ENCODE data around the gene SESN1.
"Not testable (repeated sequence)": the region's sequence is repeated elsewhere in the genome, so short reads cannot be mapped to it uniquely, and the experiment has no call there.

SESN1 gene

DNA sequence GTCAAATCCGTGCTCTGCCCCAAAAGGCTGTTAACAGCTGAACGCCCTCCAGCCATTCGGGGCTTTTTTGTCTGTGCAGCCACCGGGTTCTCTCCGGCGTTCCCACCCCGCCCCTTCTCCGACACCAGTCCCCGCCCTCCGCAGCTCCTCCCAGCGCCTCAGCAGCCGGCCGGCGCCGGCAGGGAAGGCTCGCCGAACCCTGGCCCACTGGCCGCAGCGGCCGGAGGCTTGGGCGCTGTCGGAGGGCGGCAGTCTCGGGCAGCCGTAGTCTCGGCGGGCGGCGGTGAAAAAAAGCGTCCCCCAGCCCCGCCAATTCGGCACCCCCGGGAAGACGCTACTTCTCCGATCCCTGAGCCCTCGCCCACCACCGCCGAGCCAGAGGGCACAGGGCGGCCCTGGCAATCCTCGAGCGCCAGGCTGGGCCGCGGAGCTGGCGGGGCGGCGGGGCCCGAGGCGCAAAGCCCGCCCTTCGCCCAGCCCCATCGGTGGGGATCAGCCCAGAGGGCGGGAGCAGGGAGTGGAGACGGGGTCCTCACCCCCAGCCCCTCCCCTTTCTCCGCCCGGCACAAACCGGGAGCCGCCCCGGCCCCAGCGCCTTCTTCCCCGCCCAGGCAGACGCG, at the start of gene SESN1:
Gene SESN1 (minus strand): TSS at position 431 of the 620 bp plus-strand sequence. CDS start 773 bp downstream, outside the sequence.
- DNase-seq = peak; percentile 81

DNA sequence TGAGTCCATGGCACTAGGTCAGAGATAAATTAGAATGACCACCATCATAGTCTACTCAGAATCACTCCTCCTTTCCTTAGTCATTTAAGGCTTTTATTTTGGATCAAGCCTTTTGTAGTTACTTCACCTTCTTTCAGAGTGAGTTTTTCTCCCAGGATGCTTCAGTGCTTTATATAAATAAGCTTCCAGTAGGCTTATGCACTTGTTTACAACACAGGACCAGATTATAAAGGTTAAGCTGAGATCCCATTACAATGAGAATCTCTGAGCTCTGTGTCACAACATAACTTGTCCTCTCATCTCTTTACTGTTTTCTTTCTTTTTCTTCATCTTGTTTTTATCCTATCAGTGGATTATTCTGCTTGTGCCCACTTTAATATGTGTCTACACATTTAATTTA, 48.5 kb upstream of the SESN1 start:
- DNase-seq = no peak

DNA sequence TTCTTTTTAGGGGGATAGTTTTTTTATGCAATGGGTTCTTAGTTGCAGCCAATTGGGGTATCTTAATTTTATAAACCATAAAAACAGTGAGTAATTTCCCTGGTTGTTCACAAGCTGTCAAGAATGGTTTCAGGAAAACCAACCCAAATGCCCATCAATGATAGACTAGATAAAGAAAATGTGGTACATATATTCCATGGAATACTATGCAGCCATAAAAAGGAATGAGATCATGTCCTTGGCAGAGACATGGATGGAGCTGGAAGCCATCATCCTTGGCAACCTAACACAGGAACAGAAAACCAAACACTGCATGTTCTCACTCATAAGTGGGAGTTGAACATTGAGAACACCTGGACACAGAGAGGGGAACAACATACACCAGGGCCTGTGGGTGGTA, 47.4 kb upstream of the SESN1 start:
- DNase-seq = not testable (repeated sequence)

DNA sequence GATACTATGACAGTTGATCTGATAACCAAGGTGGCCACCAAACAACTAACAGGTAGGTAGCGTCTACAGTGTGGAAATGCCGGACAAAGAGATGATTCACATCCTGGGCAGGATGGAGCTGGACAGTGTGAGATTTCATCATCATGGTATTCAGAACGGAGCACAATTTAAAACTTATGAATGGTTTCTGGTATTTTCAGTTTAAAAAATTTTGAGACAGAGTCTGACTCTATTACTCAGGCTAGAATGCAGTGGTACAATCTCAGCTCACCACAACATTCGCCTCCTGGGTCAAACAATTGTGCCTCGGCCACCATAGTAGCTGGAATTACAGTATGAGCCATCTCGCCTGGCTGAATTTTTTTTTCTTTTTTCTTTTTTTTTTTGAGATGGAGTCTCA, 44.5 kb upstream of the SESN1 start:
- DNase-seq = no peak

DNA sequence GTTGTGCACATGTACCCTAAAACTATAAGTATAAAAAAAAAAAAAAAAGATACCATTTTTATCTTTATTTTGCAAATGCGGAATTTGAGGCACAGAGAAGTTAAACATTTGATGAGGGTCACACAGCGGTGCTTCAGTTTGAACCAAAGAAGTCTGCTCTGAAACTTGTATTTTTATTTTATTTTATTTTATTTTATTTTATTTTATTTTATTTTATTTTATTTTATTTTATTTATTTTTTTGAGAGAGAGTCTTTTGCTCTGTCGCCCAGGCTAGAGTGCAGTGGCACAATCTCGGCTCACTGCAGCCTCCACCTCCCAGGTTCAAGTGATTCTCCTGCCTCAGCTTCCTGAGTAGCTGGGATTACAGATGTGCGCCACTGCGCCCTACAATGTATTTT, 41.9 kb upstream of the SESN1 start:
- not testable (repeated sequence) for DNase-seq

DNA sequence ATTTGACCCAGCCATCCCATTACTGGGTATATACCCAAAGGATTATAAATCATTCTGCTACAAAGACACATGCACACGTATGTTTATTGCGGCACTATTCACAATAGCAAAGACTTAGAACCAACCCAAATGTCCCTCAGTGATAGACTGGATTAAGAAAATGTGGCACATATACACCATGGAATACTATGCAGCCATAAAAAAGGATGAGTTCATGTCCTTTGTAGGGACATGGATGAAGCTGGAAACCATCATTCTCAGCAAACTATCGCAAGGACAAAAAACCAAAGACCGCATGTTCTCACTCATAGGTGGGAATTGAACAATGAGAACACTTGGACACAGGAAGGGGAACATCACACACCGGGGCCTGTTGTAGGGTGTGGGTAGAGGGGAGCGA, 41.4 kb upstream of the SESN1 start:
- not testable (repeated sequence) for DNase-seq

DNA sequence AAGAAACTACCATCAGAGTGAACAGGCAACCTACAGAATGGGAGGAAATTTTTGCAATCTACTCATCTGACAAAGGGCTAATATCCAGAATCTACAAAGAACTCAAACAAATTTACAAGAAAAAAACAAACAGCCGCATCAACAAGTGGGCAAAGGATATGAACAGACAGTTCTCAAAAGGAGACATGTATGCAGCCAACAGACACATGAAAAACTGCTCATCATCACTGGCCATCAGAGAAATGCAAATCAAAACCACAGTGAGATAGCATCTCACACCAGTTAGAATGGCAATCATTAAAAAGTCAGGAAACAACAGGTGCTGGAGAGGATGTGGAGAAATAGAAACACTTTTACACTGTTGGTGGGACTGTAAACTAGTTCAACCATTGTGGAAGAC, 41.0 kb upstream of the SESN1 start:
- not testable (repeated sequence) for DNase-seq

DNA sequence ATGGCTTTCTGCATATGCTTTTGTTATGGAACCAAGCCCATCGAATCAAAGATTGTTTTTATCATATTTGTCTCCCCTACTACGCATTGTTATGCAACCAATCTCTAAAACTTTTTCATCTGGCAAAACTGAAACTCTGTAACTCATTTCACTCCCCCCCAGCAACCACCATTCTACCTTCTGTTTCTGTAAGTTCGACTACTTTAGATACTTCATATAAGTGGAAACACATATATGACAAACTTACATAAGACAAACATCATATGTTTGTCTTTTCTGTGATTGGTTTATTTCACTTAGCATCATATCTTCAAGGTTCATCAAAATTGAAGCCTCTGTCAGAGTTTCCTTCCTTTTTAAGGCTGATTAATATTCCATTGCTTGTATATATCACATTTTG, 35.4 kb upstream of the SESN1 start:
- no peak for DNase-seq

DNA sequence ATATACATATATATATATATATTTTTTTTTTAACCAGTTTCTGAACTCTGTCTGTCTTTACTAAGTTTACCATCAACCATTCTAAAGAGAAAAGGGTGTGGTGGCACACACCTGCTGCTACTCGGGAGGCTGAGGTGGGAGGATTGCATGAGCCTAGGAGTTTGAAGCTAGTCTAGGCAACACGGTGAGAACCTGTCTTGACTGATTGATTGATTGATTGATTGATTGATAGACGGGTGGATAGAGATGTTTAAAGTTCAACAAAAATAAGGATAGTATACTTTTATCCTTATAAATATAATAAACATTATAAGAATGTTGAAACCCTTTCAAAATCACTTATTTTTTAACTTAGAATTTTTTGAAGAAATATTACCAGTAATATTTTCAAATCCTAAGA, 30.9 kb upstream of the SESN1 start:
- no peak for DNase-seq

DNA sequence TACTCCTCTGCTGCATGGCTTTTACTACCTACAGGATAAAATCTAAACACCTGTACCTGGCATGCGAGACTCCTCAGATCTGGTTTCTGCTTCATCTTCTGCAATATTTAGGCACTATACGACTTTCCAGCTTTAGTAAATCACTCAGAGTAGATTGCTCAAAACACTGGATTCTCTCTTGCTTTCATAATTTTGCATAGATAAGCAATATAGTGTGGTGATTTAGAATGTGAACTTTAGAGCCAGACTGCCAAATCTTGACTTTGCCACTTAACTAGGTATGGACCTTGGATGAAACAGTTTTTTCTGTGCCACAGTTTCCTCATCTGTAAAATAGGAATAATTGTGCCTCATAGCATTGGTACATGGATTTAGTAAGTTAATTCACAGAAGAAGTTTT, 29.6 kb upstream of the SESN1 start:
- no peak for DNase-seq

DNA sequence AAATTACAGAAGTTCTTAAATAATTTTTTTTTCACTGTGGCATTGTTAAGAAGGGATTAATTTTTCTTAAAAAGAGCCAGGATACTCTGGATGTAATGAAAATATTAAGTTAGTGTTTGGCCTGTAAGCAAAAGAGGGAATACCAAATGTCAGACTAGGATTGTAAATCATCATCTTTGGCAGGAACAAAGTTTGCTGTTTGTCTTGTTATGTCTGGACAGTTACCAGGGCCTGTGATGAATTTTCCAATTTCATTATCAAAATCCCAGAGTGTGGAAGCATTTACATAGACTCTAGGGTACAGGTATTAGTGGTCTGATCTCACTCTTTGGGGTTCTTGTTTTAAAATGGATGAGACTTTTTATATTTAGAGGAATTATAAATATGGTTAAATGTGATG, 26.8 kb upstream of the SESN1 start:
- no peak for DNase-seq

DNA sequence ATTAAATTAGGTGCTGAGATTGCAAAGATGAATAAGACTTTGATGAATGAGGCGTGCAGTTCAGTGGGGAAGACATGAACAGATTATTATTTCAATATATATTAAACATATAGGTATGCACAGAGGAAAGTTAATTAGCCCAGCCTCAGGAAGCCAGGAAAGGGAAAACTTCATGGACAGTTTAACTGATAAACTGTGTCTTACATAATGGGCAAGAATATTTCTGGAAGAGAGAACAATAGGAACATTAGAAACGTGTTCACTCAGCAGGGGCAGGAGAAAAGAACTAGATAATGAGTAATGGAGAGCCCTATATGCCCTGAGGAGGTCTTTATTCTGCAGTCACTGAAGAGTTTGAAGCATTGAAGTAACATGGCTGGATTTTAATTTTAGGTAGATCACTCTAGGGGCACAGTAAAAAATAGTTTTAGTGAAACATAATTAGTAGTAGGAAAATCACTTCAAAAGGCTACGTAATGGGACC, 24.3 kb upstream of the SESN1 start:
- DNase-seq = no peak

DNA sequence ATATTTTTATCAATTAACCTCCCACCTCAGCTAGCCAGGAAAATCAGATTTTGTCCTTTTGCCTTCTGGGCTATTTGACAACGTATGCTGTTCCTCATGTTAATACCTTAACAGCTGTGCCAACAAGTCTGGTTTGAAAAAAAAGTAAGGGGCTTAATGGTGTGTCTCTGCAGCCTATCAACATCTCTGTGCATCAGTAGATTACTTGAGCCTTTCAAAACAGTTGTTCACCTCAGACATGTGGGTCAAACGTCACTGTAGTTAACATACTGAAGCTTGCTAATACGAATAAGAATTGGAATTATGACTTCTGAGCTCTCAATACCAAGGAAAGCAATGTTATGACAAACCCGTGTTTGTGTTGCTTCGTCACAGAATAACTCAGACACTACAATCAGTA, 23.7 kb upstream of the SESN1 start:
- DNase-seq = no peak

DNA sequence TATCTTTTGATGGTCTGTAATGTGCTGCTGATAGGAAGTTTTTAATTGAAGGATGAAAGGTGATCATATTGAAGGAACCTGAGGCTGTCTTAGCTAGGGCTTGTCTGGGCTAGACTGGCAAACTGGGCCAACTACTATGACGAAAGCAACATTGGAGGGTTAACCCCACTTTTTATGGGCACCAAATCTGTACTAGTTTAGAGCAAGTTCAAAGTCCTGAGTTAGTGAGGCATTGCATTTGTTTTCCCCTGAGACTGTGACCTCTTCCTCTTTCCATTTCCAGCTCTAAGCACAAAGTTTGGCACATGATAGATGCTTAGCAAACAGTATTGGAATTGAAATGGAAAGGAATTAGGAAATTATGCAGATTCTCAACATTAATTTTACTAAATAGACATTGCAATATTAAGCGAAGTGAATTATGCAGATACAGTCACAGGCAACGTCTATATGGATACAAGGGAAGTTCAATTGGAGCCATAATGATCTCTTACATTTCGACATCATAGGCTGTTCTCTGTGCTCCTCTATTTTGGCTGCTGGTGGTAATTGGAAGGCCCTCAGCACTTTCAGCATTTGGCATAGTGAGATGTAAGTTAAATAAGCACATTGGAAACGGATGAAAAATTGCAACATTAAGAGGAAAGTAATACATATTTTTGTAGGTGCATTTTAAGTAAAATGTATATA, 22.8 kb upstream of the SESN1 start:
- no peak for DNase-seq

DNA sequence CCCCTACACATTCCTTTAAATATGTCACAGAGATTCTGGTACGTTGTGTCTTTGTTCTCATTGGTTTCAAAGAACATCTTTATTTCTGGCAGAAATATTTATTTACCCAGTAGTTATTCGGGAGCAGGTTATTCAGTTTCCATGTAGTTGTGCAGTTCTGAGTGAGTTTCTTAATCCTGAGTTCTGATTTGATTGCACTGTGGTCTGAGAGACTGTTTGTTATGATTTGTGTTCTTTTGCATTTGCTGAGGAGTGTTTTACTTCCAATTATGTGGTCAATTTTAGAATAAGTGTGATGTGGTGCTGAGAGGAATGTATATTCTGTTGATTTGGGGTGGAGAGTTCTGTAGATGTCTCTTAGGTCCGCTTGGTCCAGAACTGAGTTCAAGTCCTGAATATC, 18.0 kb upstream of the SESN1 start:
- not testable (repeated sequence) for DNase-seq

DNA sequence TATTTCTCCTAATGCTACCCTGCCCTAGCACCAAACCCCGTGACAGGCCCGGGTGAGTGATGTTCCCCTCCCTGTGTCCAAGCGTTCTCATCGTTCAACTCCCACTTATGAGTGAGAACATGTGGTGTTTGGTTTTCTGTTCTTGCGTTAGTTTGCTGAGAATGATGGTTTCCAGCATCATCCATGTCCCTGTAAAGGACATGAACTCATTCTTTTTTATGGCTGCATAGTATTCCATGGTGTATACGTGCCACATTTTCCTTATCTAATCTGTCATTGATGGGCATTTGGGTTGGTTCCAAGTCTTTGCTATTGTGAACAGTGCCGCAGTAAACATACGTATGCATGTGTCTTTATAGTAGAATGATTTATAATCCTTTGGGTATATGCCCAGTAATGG, 15.0 kb upstream of the SESN1 start:
- not testable (repeated sequence) for DNase-seq

DNA sequence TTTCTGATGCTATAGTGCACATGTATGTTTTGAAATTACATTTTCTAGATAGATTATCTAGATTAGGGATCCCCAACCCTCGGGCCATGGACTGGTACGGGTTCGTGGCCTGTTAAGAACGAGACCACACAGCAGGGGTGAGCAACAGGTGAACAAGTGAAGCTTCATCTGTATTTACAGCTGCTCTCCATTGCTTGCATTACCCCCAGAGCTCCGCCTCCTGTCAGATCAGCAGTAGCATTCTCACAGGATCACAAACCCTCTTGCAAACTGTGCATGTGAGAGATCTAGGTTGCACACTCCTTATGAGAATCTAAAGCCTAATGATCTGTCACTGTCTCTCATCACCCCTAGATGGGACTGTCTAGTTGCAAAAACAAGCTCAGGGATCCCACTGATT, 11.0 kb upstream of the SESN1 start:
- DNase-seq = no peak

DNA sequence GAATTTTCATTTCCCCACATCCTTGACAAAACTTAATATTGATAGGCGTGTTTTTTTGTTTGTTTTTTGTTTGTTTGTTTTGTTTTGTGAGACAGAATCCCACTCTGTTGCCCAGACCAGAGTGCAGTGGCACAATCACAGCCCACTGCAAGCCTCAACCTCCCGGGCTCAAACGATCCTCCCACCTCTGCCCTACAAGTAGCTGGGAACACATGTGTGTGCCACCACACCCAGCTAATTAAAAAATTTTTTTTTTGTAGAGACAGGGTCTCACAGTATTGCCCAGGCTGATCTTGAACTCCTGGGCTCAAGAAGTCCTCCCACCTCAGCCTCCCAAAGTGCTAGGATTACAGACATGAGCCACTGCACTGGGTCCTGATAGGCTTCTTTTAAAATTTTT, 9.9 kb upstream of the SESN1 start:
- DNase-seq = no peak

DNA sequence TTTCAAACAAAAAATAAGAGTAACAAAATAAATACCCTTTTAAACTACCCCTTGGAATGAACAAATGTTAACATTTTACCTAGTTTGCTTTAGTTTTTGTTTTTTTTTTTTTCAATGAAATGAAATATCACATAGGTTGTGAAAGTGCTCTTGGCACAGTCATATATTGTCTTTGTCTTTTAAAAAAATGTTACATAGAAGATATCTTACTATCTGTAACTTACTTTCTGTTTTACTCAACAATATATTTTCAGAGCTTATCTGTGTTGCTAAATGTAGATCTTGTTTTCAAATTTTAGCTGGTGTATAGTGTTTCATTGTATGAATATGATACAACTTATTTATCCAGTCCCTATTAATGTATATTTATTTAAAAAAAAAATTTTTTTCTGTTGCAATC, 9.3 kb upstream of the SESN1 start:
- no peak for DNase-seq

DNA sequence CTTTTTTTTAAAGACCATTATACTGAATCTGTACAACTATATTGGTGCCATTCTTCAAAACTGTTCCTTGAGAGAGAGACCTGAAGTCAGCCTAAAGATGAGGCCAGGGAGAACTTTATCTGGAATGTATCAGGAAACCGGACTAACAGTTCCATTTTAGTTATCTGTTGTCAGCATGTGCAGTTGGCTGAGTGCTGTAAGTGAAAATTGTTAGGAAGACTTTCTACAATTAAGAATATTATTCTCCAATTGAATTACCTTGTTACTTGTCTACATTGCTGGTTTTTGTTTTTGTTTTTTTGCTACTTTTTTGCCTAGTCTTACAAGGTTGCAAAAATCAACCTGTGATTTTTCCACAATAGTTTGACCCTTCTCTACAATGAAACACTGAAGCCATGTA, 8.1 kb upstream of the SESN1 start:
- no peak for DNase-seq

DNA sequence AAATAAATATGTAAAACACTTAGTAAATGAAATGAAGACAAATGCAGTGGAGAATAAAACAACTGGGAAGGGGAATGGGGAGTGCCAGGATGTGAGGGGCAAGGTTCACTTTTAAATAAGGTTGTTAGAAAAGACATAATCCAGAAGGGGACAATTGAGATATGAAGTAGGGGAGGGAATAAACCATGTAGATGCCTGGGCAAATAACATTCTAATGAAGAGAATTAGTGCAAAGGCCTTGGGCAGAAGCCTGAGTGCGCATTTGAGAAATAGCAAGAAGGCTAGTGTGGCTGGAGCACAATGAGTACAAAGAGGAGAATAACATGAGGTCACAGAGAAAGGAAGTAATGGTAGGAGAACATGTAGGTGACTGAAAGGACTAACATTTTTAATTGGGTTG, 3.0 kb upstream of the SESN1 start:
- no peak for DNase-seq

DNA sequence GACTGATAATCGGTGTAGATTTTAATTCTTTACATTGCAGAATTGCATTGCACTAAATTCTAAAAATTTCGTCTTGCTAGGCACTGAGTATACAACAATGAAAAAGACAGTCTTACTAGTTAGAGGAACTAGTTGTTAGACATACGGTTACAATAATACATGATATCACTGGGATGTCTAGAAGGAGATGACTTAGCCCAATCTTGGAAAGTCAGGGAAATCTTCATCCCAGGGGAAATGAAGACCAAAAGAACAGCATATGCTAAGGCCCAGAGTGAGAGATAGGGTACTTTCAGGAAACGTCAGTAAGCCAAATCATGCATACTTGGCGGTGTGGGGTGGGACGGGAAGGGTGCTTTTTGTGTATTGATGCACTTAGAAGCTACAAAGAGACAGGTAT, 1.6 kb upstream of the SESN1 start:
- no peak for DNase-seq

DNA sequence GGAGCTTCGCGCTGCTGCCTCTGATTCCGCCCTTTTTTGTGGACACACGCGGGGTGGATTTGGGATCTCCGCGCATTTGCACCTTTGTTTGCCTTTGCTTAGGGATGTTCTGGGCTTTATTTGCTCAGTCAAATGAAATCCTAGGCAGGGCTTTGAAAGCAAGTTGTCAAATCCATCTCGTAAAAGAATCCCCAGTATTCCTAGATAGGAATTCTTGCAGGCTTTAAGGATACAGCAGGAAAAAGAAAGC, 1.1 kb upstream of the SESN1 start:
- no peak for DNase-seq

DNA sequence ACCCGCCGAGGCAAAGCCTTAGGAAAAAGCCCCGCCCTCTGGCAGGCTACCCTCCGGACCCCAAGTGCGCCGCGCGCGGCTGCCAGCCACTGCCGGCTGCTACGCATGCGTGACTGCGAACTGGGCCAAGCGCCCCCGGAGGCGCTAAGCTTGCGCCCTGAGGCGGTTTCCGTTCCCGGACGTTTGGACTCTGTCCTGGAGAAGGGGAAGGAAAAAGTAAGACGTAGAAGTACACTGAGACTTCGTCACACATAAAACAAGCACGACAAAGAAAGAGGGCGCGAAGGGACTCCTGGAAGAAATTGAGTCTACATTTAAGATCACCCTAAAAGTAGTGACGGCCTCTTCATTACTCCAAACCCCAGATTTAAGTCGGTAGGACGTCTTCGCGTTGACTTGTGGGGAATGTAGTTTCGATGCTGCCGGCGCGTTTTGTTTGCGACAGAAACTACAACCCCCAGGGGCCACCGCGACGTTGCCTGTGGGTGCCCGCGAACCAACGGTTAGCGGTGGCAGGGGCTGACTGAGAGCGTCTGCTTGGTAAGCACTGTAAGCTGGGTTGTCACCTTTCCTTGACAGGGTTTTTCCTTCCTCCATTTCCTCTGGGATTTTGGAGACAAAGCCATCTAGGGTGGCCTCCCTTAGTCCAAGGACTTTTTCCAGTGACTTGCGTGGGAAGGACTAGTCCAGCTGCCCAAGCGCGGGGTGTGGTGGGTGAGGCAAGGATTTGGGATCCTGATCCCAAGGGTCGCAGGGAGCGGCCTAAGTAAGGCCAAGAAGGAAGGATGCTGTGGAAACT, 589 bp upstream of the SESN1 start, which contains the start of gene CEP57L1:
Gene CEP57L1 (plus strand): TSS at position 472 of the 799 bp plus-strand sequence. CDS start 49,715 bp downstream, outside the sequence.
- peak; percentile 92 for DNase-seq

Data from activated CD8-positive, alpha-beta memory T cell treated with anti-CD3 and anti-CD28 coated beads, Interleukin-2, amount 50 U/mL, for 4 hours (primary cell).